Heart right ventricle (tissue), 16 donors: ENCODE data around the gene NUB1. TPM values are rescaled to one million over a fixed set of nuclear protein-coding genes. Genes with fewer than 3 reads are reported as not detected.

ENCODE experiments used
- ATAC-seq, 8 donors: fragments of 200-7000 bp; cut with Tn5 transposase; one replicate each; pipeline ENCODE4 v1.9.1; 2020; ENCODE audit warnings: mild to moderate bottlenecking in 8 of 8, moderate library complexity in 8 of 8, moderate number of reproducible peaks in 1 of 8
- DNase-seq, 2 donors: peaks; one replicate each; pipeline ENCODE4 v3.0.0-alpha.2; 2020
- H3K27ac ChIP-seq, 10 donors: fragments of 200-600 bp; sonication (generic) in 2 of 10; one replicate each; pipeline versions ENCODE4 v1.5.0 to v1.8.0; 2020 to 2022; ENCODE audit warnings: mild to moderate bottlenecking in 3 of 10
- H3K27me3 ChIP-seq, 7 donors: fragments of 200-600 bp; one replicate each; pipeline ENCODE4 v1.8.0; 2021 to 2022; ENCODE audit warnings: mild to moderate bottlenecking in 2 of 7
- H3K36me3 ChIP-seq, 9 donors: fragments of 200-600 bp; sonication (generic) in 1 of 9; one replicate each; pipeline versions ENCODE4 v1.5.0 to v1.8.0; 2020 to 2022; ENCODE audit warnings: mild to moderate bottlenecking in 2 of 9
- H3K4me1 ChIP-seq, 9 donors: fragments of 200-600 bp; sonication (generic) in 1 of 9; one replicate each; pipeline versions ENCODE4 v1.5.0 to v1.8.0; 2020 to 2022; ENCODE audit warnings: mild to moderate bottlenecking in 4 of 9
- H3K4me3 ChIP-seq, 10 donors: fragments of 200-600 bp; sonication (generic) in 2 of 10; one replicate each; pipeline versions ENCODE4 v1.5.0 to v1.8.0; 2020 to 2022; ENCODE audit warnings: mild to moderate bottlenecking in 7 of 10, moderate library complexity in 2 of 10
- H3K9me3 ChIP-seq, 11 donors: fragments of 200-600 bp in 10 of 11; sonication (generic) in 2 of 11; one replicate each; pipeline versions ENCODE4 v1.5.0 to v1.8.0; 2013 to 2022; ENCODE audit warnings: mild to moderate bottlenecking in 2 of 11, control low read depth in 1 of 11, moderate library complexity in 1 of 11
- CTCF ChIP-seq, 9 donors: fragments of 200-600 bp; sonication (generic) in 2 of 9; IDR thresholded peaks; one replicate each; pipeline versions ENCODE4 v1.5.0 to v1.8.0; 2021 to 2022; ENCODE audit warnings: antibody characterized with exemption in 9 of 9, mild to moderate bottlenecking in 5 of 9, moderate library complexity in 1 of 9
- WGBS, 2 donors: extraction: QIAGEN DNeasy Blood & Tissue Kit; methylation state at CpG; one replicate each; pipeline ENCODE4 v1.1.7; 2013; ENCODE audit warnings: inconsistent platforms in 1 of 2; 5-methylcytosine and 5-hydroxymethylcytosine counted together
- intact Hi-C, 10 donors: fragments of 100-400 bp; cut with DNase I; formaldehyde crosslinking; loops; one replicate each; pipeline versions ENCODE4 v1.11.1 to v1.14.2; 2022
- polyA plus RNA-seq, 2 donors: library from polyadenylated mRNA; stranded (reverse); fragments of 200-250 nt; gene quantifications; one replicate each; pipeline ENCODE4 v1.2.3, GENCODE V29; 2013
- total RNA-seq, 10 donors: library from RNA; stranded (reverse); fragmentation: NEBNext Ultra II Directional in 3 of 10; extraction: Animal tissue kit (Norgen Biotek cat#: 25700) in 3 of 10; gene quantifications; one replicate each; pipeline versions ENCODE4 v1.2.1 to v1.2.4, GENCODE V29; 2021 to 2023
- donor health status: Arrhythmogenic right ventricular cardiomyopathy.
- donor health status: ischemic (EF 13 %, LVEDD 7.1; RV severe dilation, severe dysfunction).
- donor health status: healthy with polysubstance abuse.
- donor health status: DM: no; HTN: yes; CAD: no.
- donor health status: DM: no; HTN: no; CAD: no.
- donor health status: ischemic (EF 25% LVEDD 6.9; RV normal size, moderate dysfunction).
- donor health status: ischemic (EF 25% LVEDD 5.7; RV mildly dilated, moderate dysfunction).
- donor health status: healthy.
- donor health status: DM: yes; HTN: yes; CAD: no.
- donor health status: Ischemic cardiomyopathy.
- donor health status: ischemic (EF 35%, LVEDD 5.7; RV mildly dilated, moderate dysfunction).
- donor health status: nonischemic (EF 11% LVEDD 7.7; RV severe dilation, severe dysfunction).
- donor health status: DM: yes; HTN: yes; CAD: no.
- donor health status: PGD.
- donor health status: ischemic (EF 29% LVEDD 5.4; RV normal size, mild dysfunction).
- donor health status: nonischemic (EF 23%, LVEDD 6.1; RV moderate dilation, normal function).

NUB1 gene
- total and polyA plus RNA-seq, 12 donors: 22.6 to 53.0 (median 41.6) TPM

- no peak for DNase-seq
- H3K27me3 ChIP-seq: peaks cover 0 to 43% (median 28%) of the 10 kb centered on the region in 7 donors
Observed at GRCh38 chr7:151308256-151308655, 33.4 kb upstream of the NUB1 start.

GRCh38 chr7:151308791-151309190 lies 32.8 kb upstream of the NUB1 start:
- no peaks in the 10 kb centered on the region for H3K36me3 ChIP-seq
- H3K9me3 ChIP-seq: peaks cover 0 to 9% (median 5%) of the 10 kb centered on the region in 11 donors
- intact Hi-C loops: loop anchor here in 2 of 10 donors (10.0 kb wide), 2 partner anchors 134 to 184 kb away; no protein-coding TSS in a partner anchor
- ATAC-seq: no peak
- H3K27ac ChIP-seq: no peak overlapping the region
- WGBS, 2 donors: 88 to 89% methylated on average over 8 of the region's 8 CpGs
- DNase-seq: no peak
- H3K4me3 ChIP-seq: no peak overlapping the region
- H3K4me1 ChIP-seq: peaks cover 0 to 10% (median 3%) of the 10 kb centered on the region in 9 donors
- TF ChIP-seq CTCF (IDR thresholded peaks at IDR 0.05): no peak
- H3K27me3 ChIP-seq: peaks cover 0 to 38% (median 22%) of the 10 kb centered on the region in 7 donors

More at GRCh38 chr7:151308256-151308655, 33.4 kb upstream of the NUB1 start:
- no peak for ATAC-seq
- Histone ChIP-seq H3K4me1 (peaks cover 1 to 15% (median 8%) of the 10 kb centered on the region in 9 donors), H3K27ac (no peak overlapping the region), H3K4me3 (no peak overlapping the region), H3K36me3 (no peaks in the 10 kb centered on the region), H3K9me3 (peaks cover 0 to 9% (median 5%) of the 10 kb centered on the region in 11 donors)
- TF ChIP-seq CTCF (IDR thresholded peaks at IDR 0.05): no peak
- 93% methylated on average over 6 of the region's 6 CpGs for WGBS, 2 donors
- intact Hi-C loops: loop anchor here in 2 of 10 donors (10.0 kb wide), 2 partner anchors 133 to 183 kb away; no protein-coding TSS in a partner anchor

GRCh38 chr7:151309311-151309710 lies 32.3 kb upstream of the NUB1 start:
- Histone ChIP-seq H3K4me1 (peaks cover 0 to 12% (median 3%) of the 10 kb centered on the region in 9 donors), H3K36me3 (no peaks in the 10 kb centered on the region), H3K4me3 (no peak overlapping the region), H3K27me3 (peaks cover 0 to 32% (median 17%) of the 10 kb centered on the region in 7 donors), H3K9me3 (peaks cover 0 to 9% (median 5%) of the 10 kb centered on the region in 11 donors), H3K27ac (no peak overlapping the region)
- WGBS, 2 donors: 53 to 59% methylated on average over 4 of the region's 4 CpGs
- TF ChIP-seq CTCF (IDR thresholded peaks at IDR 0.05): no peak
- DNase-seq: no peak
- intact Hi-C loops: loop anchor here in 2 of 10 donors (10.0 kb wide), 2 partner anchors 135 to 185 kb away; no protein-coding TSS in a partner anchor
- no peak for ATAC-seq

- Histone ChIP-seq H3K4me3 (no peak overlapping the region), H3K27ac (no peak overlapping the region), H3K27me3 (peaks cover 0 to 30% (median 13%) of the 10 kb centered on the region in 7 donors), H3K9me3 (peaks cover 0 to 9% (median 5%) of the 10 kb centered on the region in 11 donors), H3K36me3 (no peaks in the 10 kb centered on the region), H3K4me1 (peaks cover 0 to 12% (median 3%) of the 10 kb centered on the region in 9 donors)
- 42 to 46% methylated on average over 4 of the region's 4 CpGs for WGBS, 2 donors
- DNase-seq (no peak), ATAC-seq (no peak)
- intact Hi-C loops: loop anchor here in 4 of 10 donors (5.0 kb wide), 2 partner anchors 42 to 137 kb away; no protein-coding TSS in a partner anchor
- peak in 7 of 9 donors; percentile 19 to 43 (median 29) for TF ChIP-seq CTCF (IDR thresholded peaks at IDR 0.05)
Observed at GRCh38 chr7:151310578-151310977, 31.0 kb upstream of the NUB1 start.
